Spinal cord (tissue), 10 donors: ENCODE results near the gene CCDC6. TPM values are rescaled to one million over a fixed set of nuclear protein-coding genes. Genes with fewer than 3 reads are reported as not detected.

Experiments used
- DNase-seq, 6 donors: peaks; one replicate each; pipeline versions ENCODE4 v3.0.0 to v3.0.0-alpha.2; 2013 to 2015; ENCODE audit warnings: low spot score in 6 of 6, low read depth in 4 of 6
- H3K27ac ChIP-seq: one replicate; pipeline ENCODE4 v1.5.1; 2013; ENCODE audit warnings: low read depth, low read length, control low read depth
- H3K27me3 ChIP-seq: one replicate; pipeline ENCODE4 v1.6.1; 2013; ENCODE audit warnings: low read length; ENCODE audit not compliant: control insufficient read depth, insufficient read depth
- H3K36me3 ChIP-seq: one replicate; pipeline ENCODE4 v1.6.1; 2013; ENCODE audit warnings: low read length; ENCODE audit not compliant: control insufficient read depth, insufficient read depth
- H3K4me1 ChIP-seq: one replicate; pipeline ENCODE4 v1.6.1; 2013; ENCODE audit warnings: low read length; ENCODE audit not compliant: control insufficient read depth, insufficient read depth
- H3K4me3 ChIP-seq: one replicate; pipeline ENCODE4 v1.5.1; 2013; ENCODE audit warnings: low read depth, low read length, control low read depth
- H3K9me3 ChIP-seq: one replicate; pipeline ENCODE4 v1.6.1; 2013; ENCODE audit warnings: low read length; ENCODE audit not compliant: control insufficient read depth, insufficient read depth
- WGBS: methylation state at CpG from one replicate; pipeline ENCODE4 v1.1.5; 2013; ENCODE audit warnings: missing lambda C conversion rate; ENCODE audit not compliant: insufficient coverage; 5-methylcytosine and 5-hydroxymethylcytosine counted together
- polyA plus RNA-seq, 2 donors: library from polyadenylated mRNA; unstranded; fragments of 120-200 nt; gene quantifications; one replicate each; pipeline ENCODE4 v1.2.1, GENCODE V29; 2013; ENCODE audit not compliant: insufficient read length in 2 of 2
- total RNA-seq, 2 donors: library from RNA; depleted of rRNA in 1 of 2; stranded (reverse); fragments of 120-200 nt in 1 of 2; fragments of >200 nt in 1 of 2; gene quantifications; one replicate each; pipeline versions ENCODE4 v1.2.3 to v1.2.4, GENCODE V29; 2013 to 2014
- donor health status: healthy.

CCDC6 gene
- total and polyA plus RNA-seq, 4 donors, result 31.6 to 68.9 (median 39.7) TPM

DNA sequence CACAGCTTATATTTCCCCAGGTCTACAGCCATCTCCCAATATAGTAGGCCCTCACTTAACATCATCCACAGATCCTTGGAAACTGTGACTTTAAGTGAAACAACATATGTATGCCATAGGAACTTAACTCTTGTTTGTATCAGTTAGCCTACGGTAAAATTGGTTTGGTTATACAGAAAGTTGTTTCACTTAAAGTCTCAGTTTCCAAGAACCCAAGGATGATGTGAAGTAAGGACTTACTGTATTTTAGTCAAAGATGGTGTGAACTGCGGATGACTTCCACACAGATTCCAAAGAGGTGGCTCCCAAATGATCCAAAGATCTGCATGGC lies 96.7 kb downstream of the CCDC6 start:
- peaks cover 5% of the 10 kb centered on the region for H3K36me3 ChIP-seq
- 100% methylated on average over 1 of the region's 2 CpGs for WGBS
- no peak overlapping the region for H3K4me3 ChIP-seq
- no peak overlapping the region for H3K27ac ChIP-seq
- H3K27me3 ChIP-seq, result no peaks in the 10 kb centered on the region
- H3K4me1 ChIP-seq, result no peaks in the 10 kb centered on the region
- H3K9me3 ChIP-seq, result no peaks in the 10 kb centered on the region
- DNase-seq, result no peak

DNA sequence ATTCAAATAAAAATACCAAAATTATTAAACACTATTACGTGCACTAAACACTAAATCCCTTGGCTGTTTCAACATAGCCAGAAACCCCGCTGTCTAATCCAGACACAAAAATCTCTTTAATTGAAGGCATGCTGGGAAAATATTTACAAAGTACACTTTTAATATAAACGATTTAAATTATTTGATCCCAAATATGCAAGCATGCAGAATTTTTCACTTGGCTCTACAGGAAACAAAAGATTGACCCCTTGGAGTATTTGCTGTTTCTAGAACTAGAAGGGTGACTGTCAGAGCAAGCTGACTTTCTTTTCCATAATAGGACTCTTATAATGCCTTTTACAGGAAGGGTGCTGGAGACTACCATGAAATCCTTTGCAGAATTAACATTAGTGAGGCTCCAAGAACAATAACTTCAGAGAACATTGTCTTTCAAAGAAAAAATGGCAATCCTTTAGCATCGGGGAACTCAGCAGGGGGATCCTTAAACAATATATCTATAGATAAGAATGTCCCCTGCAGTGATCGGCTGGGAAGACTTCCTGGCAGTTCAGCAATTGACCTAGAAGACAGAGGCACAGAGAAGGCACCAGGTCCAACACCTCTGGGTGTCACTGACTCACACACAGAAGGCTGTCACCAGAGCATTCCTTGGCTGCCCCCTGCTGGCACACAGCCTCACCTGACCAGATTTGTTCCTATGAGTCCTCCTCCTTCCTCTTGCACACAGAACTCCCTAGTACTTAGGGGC lies 97.3 kb downstream of the CCDC6 start:
- peak in 5 of 6 donors; percentile 35 to 83 (median 43) for DNase-seq
- no peaks in the 10 kb centered on the region for H3K9me3 ChIP-seq
- H3K27me3 ChIP-seq, result no peaks in the 10 kb centered on the region
- H3K36me3 ChIP-seq, result peaks cover 8% of the 10 kb centered on the region
- 79% methylated on average over 3 of the region's 5 CpGs for WGBS
- no peaks in the 10 kb centered on the region for H3K4me1 ChIP-seq
- H3K27ac ChIP-seq, result no peak overlapping the region
- no peak overlapping the region for H3K4me3 ChIP-seq

GRCh38 chr10:59807629-59808620 lies 98.4 kb downstream of the CCDC6 start:
- DNase-seq, result peak in 1 of 6 donors; percentile 21
- 92% methylated on average over 2 of the region's 9 CpGs for whole genome bisulfite sequencing
- no peaks in the 10 kb centered on the region for H3K27me3 ChIP-seq
- H3K27ac ChIP-seq, result no peak overlapping the region
- no peaks in the 10 kb centered on the region for H3K9me3 ChIP-seq
- peaks cover 3% of the 10 kb centered on the region for H3K4me1 ChIP-seq
- peaks cover 13% of the 10 kb centered on the region for H3K36me3 ChIP-seq
- no peak overlapping the region for H3K4me3 ChIP-seq

GRCh38 chr10:59805014-59805413 lies 101.3 kb downstream of the CCDC6 start:
- DNase-seq, result peak in 2 of 6 donors; percentile 25 to 71
- Histone ChIP-seq H3K36me3 (peaks cover 9% of the 10 kb centered on the region), H3K9me3 (no peaks in the 10 kb centered on the region), H3K27ac (no peak overlapping the region), H3K27me3 (no peaks in the 10 kb centered on the region), H3K4me1 (peaks cover 3% of the 10 kb centered on the region), H3K4me3 (no peak overlapping the region)
- WGBS, result 49% methylated on average over 3 of the region's 6 CpGs

DNA sequence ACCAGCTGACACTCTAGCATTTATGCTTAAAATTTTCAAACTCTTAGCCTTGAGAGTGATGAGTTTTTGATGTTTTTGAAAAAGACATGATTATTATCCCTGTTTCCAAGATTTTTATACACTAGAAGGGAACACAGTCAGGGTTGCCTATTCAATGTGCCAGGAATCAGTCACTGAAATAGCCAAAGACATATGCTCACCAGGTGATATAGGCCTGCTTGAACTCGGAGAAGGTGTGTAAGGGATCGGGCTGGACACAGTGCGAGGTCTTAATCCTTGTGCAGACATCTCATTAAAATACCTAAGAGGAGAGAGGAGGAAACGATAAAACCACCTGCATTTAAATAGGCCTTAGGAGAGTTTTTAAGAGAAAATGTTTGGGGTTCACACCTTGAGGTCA lies 102.1 kb downstream of the CCDC6 start:
- Histone ChIP-seq H3K4me1 (peaks cover 3% of the 10 kb centered on the region), H3K4me3 (no peak overlapping the region), H3K27me3 (no peaks in the 10 kb centered on the region), H3K36me3 (peaks cover 9% of the 10 kb centered on the region), H3K27ac (no peak overlapping the region), H3K9me3 (no peaks in the 10 kb centered on the region)
- no peak for DNase-seq
- WGBS, result no CpG with 5 or more reads among the region's 4 CpGs

GRCh38 chr10:59803714-59804113 lies 102.6 kb downstream of the CCDC6 start:
- Histone ChIP-seq H3K36me3 (peaks cover 9% of the 10 kb centered on the region), H3K27ac (no peak overlapping the region), H3K9me3 (no peaks in the 10 kb centered on the region), H3K4me3 (no peak overlapping the region), H3K4me1 (peaks cover 3% of the 10 kb centered on the region), H3K27me3 (no peaks in the 10 kb centered on the region)
- 55% methylated on average over 1 of the region's 1 CpG for WGBS
- DNase-seq, result no peak

DNA sequence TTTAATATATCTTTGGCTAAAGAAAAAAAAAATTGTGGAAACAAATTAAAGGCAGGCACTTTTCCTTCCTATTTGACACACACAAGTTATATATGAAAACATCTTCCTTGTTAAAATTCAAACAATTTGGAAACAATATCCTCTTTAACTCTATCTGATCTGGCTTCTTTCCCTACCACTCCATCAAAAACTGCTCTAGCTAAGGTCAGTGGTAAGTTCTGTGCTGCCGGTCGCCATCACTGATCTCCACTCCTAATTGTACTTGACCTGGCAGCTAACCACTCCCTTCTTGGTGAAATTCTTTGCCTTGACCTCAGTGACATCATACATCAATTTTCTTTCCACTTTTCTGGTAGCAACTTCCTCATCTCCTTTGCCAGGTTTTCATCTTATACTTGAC lies 105.2 kb downstream of the CCDC6 start:
- H3K9me3 ChIP-seq, result no peaks in the 10 kb centered on the region
- peaks cover 9% of the 10 kb centered on the region for H3K36me3 ChIP-seq
- no peaks in the 10 kb centered on the region for H3K27me3 ChIP-seq
- no peak for DNase-seq
- 83% methylated on average over 2 of the region's 2 CpGs for WGBS
- H3K4me3 ChIP-seq, result no peak overlapping the region
- no peak overlapping the region for H3K27ac ChIP-seq
- peaks cover 3% of the 10 kb centered on the region for H3K4me1 ChIP-seq

DNA sequence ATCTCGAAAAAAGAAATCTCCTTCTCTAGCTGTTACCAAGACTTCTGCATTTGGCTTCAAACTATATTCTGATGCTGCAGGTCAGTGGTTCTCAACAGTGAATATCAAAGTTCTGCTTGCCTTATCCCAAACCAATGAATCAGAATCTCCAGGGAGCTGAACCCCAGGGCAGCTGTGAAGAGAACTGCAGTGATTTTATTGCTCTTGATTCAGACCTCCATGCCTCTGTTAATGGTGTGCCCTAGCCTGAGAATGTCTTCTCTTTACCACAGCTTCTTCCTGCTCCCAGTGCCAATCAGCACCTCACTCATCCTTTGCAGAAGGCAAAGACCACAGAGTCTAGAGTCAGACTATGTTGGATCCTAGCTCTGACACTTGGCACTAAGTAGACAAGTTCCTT lies 106.9 kb downstream of the CCDC6 start:
- H3K9me3 ChIP-seq, result no peaks in the 10 kb centered on the region
- peaks cover 7% of the 10 kb centered on the region for H3K36me3 ChIP-seq
- no peaks in the 10 kb centered on the region for H3K27me3 ChIP-seq
- 88% methylated on average over 1 of the region's 1 CpG for WGBS
- H3K4me1 ChIP-seq, result peaks cover 3% of the 10 kb centered on the region
- no peak for DNase-seq
- H3K4me3 ChIP-seq, result no peak overlapping the region
- H3K27ac ChIP-seq, result no peak overlapping the region

DNA sequence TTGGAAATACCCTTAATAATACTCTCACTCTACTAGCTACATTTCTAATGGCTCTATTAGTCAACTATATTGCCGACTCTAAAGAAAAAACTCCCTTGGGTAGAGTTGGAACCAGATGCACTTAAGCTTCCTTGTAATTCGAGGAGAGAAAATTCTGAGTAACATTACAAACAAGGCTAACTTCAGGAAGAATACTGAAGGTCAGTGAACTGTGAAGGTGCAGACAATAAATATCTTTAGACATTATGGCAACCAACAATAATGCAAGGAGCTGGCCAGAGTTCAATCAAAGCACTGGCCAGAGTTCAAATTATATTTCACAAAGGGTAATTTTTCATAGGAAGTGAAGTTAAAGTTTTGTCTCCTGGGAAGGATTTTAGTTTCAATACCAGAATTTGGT lies 112.4 kb downstream of the CCDC6 start:
- no CpG with 5 or more reads among the region's 2 CpGs for WGBS
- no peaks in the 10 kb centered on the region for H3K9me3 ChIP-seq
- no peak overlapping the region for H3K4me3 ChIP-seq
- H3K36me3 ChIP-seq, result peaks cover 10% of the 10 kb centered on the region
- peak in 1 of 6 donors; percentile 42 for DNase-seq
- no peaks in the 10 kb centered on the region for H3K4me1 ChIP-seq
- no peak overlapping the region for H3K27ac ChIP-seq
- H3K27me3 ChIP-seq, result no peaks in the 10 kb centered on the region
